Stimulated activated CD8-positive, alpha-beta memory T cell treated with anti-CD3 and anti-CD28 coated beads, Interleukin-12 subunit alpha, Interleukin-12 subunit beta, amount 100 ng/mL, for 24 hours (primary cell): ENCODE results near the gene HOXA1.

Source experiments
- DNase-seq: peaks from one replicate; pipeline ENCODE4 v3.0.0-alpha.2; 2020; ENCODE audit errors: extremely low read depth

Gene HOXA1

GRCh38 chr7:27095897-27096767, at the start of gene HOXA1:
HOXA1 (minus strand) TSS chr7:27096000; CDS start chr7:27095912, 88 bp downstream.
- peak; percentile 31 for DNase-seq

- no peak for DNase-seq
These were observed 49.5 kb upstream of the HOXA1 start for GRCh38 chr7:27145165-27145913.

GRCh38 chr7:27144781-27145164, 49.0 kb upstream of the HOXA1 start:
- no peak for DNase-seq

GRCh38 chr7:27143950-27144780, 48.4 kb upstream of the HOXA1 start:
- no peak for DNase-seq

GRCh38 chr7:27143023-27143949, 47.5 kb upstream of the HOXA1 start, which contains the start of gene HOXA5:
HOXA5 (minus strand) TSS chr7:27143681; CDS start chr7:27143607, 74 bp downstream.
- DNase-seq = no peak

- no peak for DNase-seq
These were observed 46.8 kb upstream of the HOXA1 start for GRCh38 chr7:27142580-27143022.

GRCh38 chr7:27141923-27142579, 46.3 kb upstream of the HOXA1 start:
- no peak for DNase-seq

GRCh38 chr7:27141137-27141922, 45.5 kb upstream of the HOXA1 start:
- no peak for DNase-seq

GRCh38 chr7:27140126-27140857, 44.5 kb upstream of the HOXA1 start:
- DNase-seq = no peak

- no peak for DNase-seq
These were observed 43.7 kb upstream of the HOXA1 start for GRCh38 chr7:27139334-27140125.

- DNase-seq = no peak
These were observed 43.2 kb upstream of the HOXA1 start for GRCh38 chr7:27138985-27139333.

GRCh38 chr7:27138472-27138871, 42.7 kb upstream of the HOXA1 start:
- DNase-seq = no peak

GRCh38 chr7:27137640-27138315, 42.0 kb upstream of the HOXA1 start:
- DNase-seq = no peak

GRCh38 chr7:27134392-27134791, 38.6 kb upstream of the HOXA1 start:
- no peak for DNase-seq

- DNase-seq = no peak
These were observed 37.8 kb upstream of the HOXA1 start for GRCh38 chr7:27133409-27134231.

- no peak for DNase-seq
These were observed 37.2 kb upstream of the HOXA1 start for GRCh38 chr7:27132978-27133377.

- DNase-seq = no peak
These were observed 36.4 kb upstream of the HOXA1 start for GRCh38 chr7:27132214-27132613.
